GM21526 (cell line): ENCODE measurements around the gene TEAD1.

ENCODE experiments used
- ATAC-seq: cut with Tn5 transposase; IDR thresholded peaks from one replicate; pipeline ENCODE4 v1.9.1; 2021; ENCODE audit warnings: moderate library complexity; ENCODE audit not compliant: unreplicated experiment, low FRiP score

TEAD1 gene

GRCh38 chr11:12827929-12828812 is 153.9 kb downstream of the TEAD1 start:
- no peak for ATAC-seq

GRCh38 chr11:12829131-12829530 is 154.9 kb downstream of the TEAD1 start:
- no peak for ATAC-seq

GRCh38 chr11:12829540-12830314 is 155.5 kb downstream of the TEAD1 start:
- no peak for ATAC-seq

- no peak for ATAC-seq
Observed at GRCh38 chr11:12831471-12832202, 157.4 kb downstream of the TEAD1 start.

- ATAC-seq = no peak
Observed at GRCh38 chr11:12832480-12833224, 158.4 kb downstream of the TEAD1 start.

- no peak for ATAC-seq
Observed at GRCh38 chr11:12834166-12834565, 159.9 kb downstream of the TEAD1 start.

GRCh38 chr11:12834630-12835029 is 160.4 kb downstream of the TEAD1 start:
- ATAC-seq = no peak

- ATAC-seq = no peak
Observed at GRCh38 chr11:12835286-12835685, 161.1 kb downstream of the TEAD1 start.

GRCh38 chr11:12838463-12839123 is 164.4 kb downstream of the TEAD1 start:
- ATAC-seq = no peak

GRCh38 chr11:12840871-12841660 is 166.8 kb downstream of the TEAD1 start:
- no peak for ATAC-seq

- ATAC-seq = no peak
Observed at GRCh38 chr11:12841946-12842630, 167.9 kb downstream of the TEAD1 start.

- no peak for ATAC-seq
Observed at GRCh38 chr11:12842933-12843636, 168.9 kb downstream of the TEAD1 start.

- no peak for ATAC-seq
Observed at GRCh38 chr11:12845163-12845562, 170.9 kb downstream of the TEAD1 start.

- ATAC-seq = no peak
Observed at GRCh38 chr11:12845739-12846358, 171.6 kb downstream of the TEAD1 start.

GRCh38 chr11:12846786-12847615 is 172.8 kb downstream of the TEAD1 start:
- no peak for ATAC-seq

- ATAC-seq = no peak
Observed at GRCh38 chr11:12848413-12848812, 174.2 kb downstream of the TEAD1 start.

- no peak for ATAC-seq
Observed at GRCh38 chr11:12853325-12853651, 179.1 kb downstream of the TEAD1 start.
